HG03060 (cell line): ENCODE measurements around the gene C10orf88.

Experiments
- ATAC-seq: cut with Tn5 transposase; IDR thresholded peaks from one replicate; pipeline ENCODE4 v1.9.1; 2021; ENCODE audit warnings: low read depth, moderate number of reproducible peaks; ENCODE audit not compliant: unreplicated experiment

Gene C10orf88, protein sequence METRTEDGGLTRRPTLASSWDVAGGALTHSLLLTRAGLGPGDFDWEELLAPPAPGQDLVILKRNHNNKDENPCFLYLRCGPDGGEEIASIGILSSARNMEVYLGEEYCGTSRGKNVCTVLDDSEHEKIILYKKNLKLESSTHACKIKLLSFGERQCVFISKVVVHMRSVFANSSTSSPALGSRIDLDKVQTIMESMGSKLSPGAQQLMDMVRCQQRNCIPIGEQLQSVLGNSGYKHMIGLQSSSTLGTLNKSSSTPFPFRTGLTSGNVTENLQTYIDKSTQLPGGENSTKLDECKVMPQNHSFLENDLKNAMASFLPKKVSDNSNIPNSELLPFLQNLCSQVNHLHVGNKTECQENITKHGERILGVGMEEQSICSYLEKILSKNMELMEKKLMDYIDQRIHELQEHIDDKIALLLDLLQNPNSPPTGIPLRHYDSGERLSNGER

GRCh38 chr10:122953902-122954730, at the start of gene C10orf88:
Gene C10orf88, minus strand, starts transcription at chr10:122954227. Its CDS starts 49 bp downstream, at chr10:122954178.
- ATAC-seq = peak; percentile 92

DNA sequence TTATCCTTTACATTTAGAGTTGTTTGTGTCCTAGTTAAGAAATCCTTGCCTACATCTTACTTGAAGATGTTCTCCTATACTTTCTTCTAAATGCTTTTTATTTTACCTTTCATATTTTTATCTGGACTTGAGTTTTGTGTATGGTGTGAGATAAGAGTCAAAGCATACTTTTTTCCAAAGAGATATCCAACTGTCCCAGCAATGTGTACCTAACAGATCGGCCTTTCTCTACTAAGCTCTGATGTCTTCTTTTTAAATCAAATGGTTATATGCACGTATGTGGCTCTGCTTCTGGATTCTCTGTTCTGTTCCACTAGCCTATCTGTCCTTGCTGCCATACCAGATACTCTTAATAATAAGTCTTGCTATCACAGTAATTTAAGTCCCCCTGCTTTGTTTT, 47.3 kb upstream of the C10orf88 start:
- no peak for ATAC-seq

GRCh38 chr10:123000155-123000554, 46.1 kb upstream of the C10orf88 start:
- no peak for ATAC-seq

DNA sequence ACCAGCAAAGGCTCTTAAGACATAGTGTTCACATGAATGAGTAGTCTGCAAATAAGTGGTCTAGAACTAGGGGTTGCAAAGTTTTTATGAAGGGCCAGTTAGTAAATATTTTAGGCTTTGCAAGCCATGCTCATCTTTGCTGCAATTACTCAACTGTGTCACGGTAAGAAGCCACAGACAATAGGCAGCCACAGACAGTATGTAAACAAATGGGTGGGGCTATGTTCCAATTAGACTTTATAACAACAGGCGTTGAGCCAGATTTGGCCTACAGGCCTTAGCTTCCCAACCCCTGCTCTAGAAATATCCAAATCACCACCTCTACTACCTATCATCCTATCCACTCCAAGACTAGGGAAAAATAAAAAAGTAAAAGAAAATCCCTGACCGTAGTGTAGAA, 45.3 kb upstream of the C10orf88 start:
- ATAC-seq = no peak

GRCh38 chr10:122998934-122999333, 44.9 kb upstream of the C10orf88 start:
- no peak for ATAC-seq

DNA sequence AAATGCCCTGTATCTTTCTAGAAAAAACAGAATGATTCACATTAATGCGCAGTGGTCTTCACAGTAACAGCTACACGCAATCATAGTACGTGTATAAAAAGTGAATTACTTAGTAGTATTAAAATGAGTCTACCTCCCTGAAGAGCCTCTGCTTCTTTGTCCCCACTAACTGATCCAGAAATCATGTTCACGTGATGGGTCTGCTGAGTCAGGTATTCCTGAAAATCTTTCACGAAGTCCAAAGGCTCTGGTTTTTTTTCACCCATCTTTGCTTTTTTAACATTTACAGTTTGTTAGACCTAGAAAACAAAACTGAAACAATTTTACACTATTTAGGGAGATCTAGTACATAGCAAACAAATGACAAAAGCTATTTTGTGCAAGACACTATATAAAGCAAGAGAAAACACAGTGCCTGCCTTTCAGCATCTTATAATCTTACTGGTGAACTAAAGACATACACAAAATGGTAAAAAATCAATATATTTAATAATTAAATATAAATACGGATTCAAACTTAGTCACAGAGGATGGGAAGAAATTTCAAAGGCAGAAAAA, 44.4 kb upstream of the C10orf88 start:
- ATAC-seq = no peak

DNA sequence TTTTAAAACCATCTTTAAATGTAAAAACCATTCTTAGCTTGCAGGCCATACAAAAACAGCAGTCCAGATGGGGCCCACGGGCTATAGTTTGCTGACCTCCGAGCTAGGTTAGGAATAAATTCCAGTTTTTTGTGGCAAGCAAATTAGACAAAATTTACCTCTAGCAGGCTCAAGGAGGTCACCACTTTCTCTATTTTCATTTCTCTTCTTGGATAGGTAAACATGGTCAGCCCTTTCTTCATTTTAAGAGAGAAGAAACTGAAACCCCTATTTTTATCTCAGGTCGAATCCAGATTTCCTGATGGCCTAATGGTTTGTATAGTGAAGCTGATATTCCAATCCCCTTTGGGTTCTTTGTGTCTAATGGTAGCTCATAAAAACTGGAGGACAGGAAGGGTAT, 43.8 kb upstream of the C10orf88 start:
- ATAC-seq = no peak

DNA sequence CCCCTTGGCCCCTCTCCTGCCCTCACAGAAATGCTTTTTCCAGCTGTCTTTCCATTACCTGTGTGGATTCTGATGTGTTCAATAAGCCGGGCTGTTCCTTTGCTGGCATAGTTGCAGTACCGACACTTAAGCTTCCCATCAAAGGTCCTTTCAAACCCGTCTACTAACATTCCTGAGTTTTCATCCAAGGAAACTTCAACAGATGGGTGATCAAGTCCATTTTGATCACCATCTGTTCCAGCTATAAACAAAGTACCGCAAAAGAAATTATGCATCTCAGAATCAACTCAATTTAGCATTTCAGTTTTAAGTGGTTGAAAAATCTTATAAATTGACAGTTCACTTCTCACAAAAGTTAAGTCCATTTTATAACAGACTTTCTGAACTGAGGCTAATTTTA, 41.9 kb upstream of the C10orf88 start:
- no peak for ATAC-seq

DNA sequence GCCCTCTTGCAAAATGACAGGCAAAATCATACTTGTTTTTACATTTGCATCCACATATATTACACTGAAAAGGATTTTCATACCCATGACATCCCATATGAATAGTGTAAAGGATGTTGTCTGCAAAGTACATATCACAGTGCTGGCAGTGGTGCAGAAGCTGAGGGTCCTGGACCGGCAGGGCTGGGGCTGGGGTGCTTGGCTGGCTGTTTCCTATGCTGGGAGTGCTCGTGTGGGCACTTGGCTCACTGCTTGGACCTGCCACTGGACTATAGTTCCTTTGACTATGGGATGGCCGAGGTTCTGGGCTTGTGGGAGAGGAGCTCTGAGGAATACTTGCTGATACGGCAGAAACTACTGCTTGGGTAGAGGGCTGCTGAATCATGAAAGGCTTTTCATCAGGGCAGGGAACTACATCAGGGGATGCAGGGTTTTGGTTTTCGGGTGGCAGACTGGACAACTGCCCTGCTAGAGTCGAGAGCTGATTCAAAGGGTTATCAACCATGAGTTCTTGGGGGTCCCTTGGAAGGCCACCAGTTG, 39.8 kb upstream of the C10orf88 start:
- ATAC-seq = no peak

GRCh38 chr10:122992031-122992585, 38.1 kb upstream of the C10orf88 start:
- no peak for ATAC-seq

DNA sequence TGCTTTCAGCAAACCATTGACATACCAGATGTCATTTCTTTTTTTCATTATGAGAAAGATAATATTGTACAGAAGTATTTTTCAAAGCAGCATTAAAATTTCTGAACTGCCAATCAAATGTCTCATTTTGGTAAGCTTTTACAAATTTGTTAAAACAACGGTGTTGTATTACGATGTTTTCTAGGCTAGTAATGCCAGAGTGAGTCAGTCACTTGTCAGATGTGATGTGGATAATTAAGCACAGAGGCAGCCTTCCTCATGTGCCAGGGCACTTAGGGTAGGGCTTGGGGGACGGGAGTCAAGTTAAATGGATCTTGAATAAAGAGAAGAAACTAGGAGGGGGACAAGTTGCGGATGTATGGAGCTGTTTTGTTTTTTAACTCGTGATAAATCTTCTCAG, 36.3 kb upstream of the C10orf88 start:
- ATAC-seq = no peak

GRCh38 chr10:122988501-122988900, 34.5 kb upstream of the C10orf88 start:
- ATAC-seq = no peak

DNA sequence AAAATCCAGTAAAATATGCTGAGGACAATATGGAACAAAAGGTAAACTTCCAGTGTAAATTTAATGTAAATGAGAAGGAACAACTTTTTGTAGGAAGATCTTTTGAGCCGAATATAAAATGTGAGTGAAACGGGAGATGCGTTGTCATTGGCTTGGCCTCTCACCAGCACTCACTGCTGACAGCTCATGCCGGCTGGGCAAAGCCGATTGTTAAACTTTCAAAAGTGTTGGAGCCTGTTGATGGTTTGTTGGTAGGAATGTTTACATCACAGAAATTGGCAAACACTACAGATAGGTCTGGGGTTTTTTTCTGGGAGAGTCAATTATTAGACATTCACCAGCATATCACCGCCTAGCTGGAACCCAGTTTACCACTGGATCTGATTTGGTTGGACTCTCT, 32.3 kb upstream of the C10orf88 start:
- no peak for ATAC-seq

DNA sequence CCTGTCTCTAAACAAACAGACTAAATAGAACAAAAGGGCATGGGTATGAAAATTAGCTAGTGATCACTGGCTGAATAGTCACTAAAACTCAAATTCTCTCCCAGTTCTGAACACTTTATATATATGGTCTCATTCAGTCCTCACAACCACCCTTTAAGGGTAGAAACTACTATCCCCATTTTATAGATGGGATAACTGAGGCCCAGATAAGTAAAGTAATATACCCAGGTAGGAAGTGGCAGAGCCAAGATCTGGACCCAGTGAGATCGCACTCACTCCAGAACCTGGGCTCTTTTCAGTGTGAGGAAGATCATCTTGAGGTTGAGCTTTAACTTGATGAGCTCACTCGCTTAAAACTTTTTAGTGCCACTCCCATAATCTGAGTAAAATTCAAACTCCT, 30.7 kb upstream of the C10orf88 start:
- no peak for ATAC-seq

DNA sequence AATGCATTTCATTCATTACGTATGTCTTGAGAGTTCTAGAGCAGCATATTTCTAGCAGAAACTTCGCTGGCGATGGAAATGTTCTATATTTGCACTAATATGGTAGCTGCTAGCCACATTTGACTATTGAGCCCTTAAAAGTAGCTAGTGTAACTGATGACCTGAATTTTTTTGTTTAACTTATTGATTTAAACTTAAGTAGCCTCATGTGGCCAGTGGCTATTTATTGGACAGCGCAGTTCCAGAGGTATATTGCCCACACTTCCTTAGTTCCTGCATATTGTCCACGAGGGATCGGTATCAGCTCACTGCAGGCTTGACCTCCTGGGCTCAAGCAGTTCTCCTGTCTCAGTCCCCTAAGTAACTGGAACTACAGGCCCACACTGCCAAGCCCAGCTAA, 29.9 kb upstream of the C10orf88 start:
- no peak for ATAC-seq

DNA sequence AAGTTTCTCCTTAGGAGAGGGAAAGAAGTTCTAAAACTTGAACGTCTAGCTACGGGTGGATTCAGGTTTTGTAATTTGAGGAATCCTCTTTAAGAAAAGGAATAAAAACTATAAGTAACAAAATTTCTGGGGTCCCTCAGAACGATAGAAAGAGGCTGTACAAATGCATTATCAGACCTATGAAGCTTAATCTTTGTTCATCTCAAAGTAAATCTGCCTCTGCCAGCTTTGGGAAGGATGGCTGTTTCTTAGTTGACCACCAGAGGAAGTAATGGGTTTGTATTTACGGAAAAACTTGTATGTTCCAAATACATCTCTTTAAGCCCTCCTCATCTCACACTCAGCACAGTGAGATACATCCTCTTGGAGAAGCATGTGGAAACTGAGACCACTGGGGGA, 27.0 kb upstream of the C10orf88 start:
- no peak for ATAC-seq

DNA sequence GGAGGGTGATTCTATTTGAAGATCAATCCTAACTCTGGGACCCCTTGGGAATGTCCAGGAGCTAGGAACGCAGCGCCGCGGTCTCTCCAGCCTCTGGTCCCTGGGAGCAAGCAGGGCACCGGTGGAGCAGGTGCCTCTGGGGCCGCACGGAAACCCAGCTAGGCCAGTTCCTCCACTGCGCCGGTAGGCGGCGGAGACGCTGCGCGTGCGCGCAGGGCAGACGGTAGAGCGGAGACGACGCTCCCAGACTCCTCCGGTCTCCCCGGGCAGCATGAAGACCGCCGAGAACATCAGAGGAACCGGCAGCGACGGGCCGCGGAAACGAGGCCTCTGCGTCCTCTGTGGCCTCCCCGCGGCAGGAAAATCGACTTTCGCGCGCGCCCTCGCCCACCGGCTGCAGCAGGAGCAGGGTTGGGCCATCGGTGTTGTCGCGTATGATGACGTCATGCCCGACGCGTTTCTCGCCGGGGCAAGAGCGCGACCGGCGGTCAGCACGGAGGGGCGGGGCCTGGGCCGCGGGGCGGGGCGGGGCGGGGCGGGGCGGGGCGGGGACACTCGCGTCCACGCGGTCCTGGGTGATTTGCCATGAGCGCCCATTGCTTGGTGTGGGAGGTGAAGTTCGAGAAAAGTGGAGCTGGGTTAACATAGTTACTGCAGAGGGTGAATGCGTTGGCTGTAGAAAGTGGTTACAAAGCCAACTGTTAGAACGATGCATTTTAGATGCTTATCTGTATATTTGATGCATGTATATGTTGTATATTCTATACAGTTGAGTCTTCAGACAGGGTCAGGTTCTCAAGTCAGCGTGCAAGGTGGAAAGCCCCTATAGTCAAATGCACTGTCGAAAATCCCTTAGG, 26.4 kb upstream of the C10orf88 start, which contains the start of gene PSTK:
Gene PSTK (plus strand): TSS at position 193 of the 857 bp plus-strand sequence. CDS start 79 bp downstream, at position 272.
- ATAC-seq = peak; percentile 62

DNA sequence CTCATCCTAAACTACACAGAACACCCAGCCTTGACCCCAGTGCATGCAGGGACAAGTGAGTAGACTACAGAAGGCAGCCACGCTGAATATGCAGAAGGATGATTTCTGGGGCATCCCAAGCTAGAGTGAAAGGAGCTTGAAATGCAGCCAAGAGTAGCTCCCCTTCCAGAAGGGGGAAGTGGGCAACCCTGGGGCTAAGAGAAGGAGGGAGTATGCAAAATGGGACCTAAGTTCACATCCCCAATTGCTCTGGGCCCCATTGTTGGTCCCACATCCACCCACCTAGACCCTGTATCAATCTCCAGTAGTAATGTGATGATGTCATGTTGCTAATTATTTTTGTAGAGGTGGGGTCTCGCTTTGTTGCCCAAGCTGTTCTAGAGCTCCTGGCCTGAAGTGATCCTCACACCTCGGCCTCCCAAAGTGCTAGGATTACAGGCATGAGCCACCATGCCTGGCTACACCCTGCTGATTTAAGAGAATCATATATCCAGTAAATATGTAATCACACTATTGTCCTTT, 20.6 kb upstream of the C10orf88 start:
- no peak for ATAC-seq

- ATAC-seq = no peak
These were observed 20.0 kb upstream of the C10orf88 start for GRCh38 chr10:122974023-122974422.
